Measurements from ENCODE around the gene TOB1.

TOB1 gene

DNA sequence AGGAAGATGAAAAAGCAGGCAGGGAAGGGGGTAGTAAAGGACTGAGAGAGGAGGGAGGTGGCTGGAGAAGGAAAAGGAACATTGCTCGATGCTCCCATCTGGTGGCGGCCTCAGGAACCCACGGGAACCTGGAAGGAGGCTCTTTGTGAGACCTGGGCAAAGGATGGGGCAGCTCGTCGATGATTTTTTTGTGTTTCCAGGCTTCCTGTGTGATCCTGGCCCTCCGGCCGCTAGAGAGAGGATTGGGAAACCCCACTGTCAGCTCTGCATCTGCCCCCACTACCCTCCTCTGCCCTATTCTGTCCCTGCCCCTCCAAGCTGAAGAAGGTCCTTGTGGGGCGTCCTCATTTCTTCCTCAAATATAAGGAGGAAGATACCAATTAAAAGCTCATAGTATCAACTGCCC, 24.2 kb downstream of the TOB1 start:
- Histone ChIP-seq H4K20me1 (ENCODE audit: low read depth, low read length) (no peaks in the 10 kb centered on the region), H3K79me2 (ENCODE audit: insufficient read depth, low read length) (no peaks in the 10 kb centered on the region), H3K27ac (ENCODE audit: low read depth, low read length) (no peak overlapping the region), H3K4me3 (ENCODE audit: insufficient read depth, low read length, poor library complexity, severe bottlenecking) (no peak overlapping the region), H3F3A (ENCODE audit: insufficient read depth) (no peaks in the 10 kb centered on the region), H3K36me3 (ENCODE audit: low read length) (no peaks in the 10 kb centered on the region), H3K9me3 (ENCODE audit: insufficient read depth, low read length) (no peaks in the 10 kb centered on the region), H3K4me2 (ENCODE audit: low read depth, low read length, poor library complexity, severe bottlenecking) (no peak overlapping the region), H3K9ac (ENCODE audit: low read length) (no peak overlapping the region), H2AFZ (ENCODE audit: low read depth, low read length, severe bottlenecking) (no peak overlapping the region), H3K27me3 (ENCODE audit: low read length) (no peaks in the 10 kb centered on the region), H3K9me2 (replicated peaks; ENCODE audit: insufficient read depth, low read length) (no peaks in the 10 kb centered on the region)
- TF ChIP-seq, protein P1, sequence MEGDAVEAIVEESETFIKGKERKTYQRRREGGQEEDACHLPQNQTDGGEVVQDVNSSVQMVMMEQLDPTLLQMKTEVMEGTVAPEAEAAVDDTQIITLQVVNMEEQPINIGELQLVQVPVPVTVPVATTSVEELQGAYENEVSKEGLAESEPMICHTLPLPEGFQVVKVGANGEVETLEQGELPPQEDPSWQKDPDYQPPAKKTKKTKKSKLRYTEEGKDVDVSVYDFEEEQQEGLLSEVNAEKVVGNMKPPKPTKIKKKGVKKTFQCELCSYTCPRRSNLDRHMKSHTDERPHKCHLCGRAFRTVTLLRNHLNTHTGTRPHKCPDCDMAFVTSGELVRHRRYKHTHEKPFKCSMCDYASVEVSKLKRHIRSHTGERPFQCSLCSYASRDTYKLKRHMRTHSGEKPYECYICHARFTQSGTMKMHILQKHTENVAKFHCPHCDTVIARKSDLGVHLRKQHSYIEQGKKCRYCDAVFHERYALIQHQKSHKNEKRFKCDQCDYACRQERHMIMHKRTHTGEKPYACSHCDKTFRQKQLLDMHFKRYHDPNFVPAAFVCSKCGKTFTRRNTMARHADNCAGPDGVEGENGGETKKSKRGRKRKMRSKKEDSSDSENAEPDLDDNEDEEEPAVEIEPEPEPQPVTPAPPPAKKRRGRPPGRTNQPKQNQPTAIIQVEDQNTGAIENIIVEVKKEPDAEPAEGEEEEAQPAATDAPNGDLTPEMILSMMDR (IDR thresholded peaks at IDR 0.05; ENCODE audit: insufficient read depth, low read length, poor library complexity, severe bottlenecking) = peak; percentile 49
- TF ChIP-seq EZH2phosphoT487 (conservative IDR thresholded peaks at IDR 0.05; ENCODE audit: low read length) = no peak

DNA sequence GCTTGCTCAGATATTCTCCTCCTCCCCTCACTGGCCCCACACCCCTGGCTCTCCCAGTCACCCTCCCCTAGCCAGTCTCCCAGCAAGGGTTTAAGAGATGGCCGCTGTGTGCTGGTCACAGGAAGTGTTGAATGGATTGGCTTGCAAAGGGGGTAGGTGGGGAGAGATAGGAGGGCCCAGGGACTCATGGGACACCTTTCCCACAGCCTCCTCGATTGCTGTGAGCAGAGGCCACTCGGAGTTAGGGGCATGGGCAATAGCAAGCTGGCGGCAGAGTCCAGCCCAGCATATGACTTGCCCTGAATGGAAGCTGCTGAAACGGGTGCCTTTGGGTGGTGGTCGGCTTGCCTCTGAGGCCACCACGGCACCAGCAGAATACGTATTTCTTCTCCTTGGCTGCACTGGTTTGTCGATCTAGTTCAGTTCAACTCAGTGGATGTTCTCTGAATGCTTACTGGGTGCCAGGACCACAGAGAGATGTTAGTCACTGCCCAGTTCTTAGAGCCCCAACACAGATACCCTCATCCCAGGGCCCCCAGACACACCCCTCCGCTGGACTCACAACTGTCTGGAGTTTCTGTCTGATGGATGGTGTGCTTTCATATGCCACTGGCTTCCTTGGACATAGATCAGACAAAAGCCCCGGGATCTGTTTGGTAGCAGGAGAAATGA, 24.7 kb downstream of the TOB1 start:
- H3K79me2 ChIP-seq (ENCODE audit: insufficient read depth, low read length) = no peaks in the 10 kb centered on the region
- no peak overlapping the region for H3K27ac ChIP-seq (ENCODE audit: low read depth, low read length)
- no peak overlapping the region for H3K4me2 ChIP-seq (ENCODE audit: low read depth, low read length, poor library complexity, severe bottlenecking)
- no peaks in the 10 kb centered on the region for H3F3A ChIP-seq (ENCODE audit: insufficient read depth)
- H3K4me3 ChIP-seq (ENCODE audit: insufficient read depth, low read length, poor library complexity, severe bottlenecking) = no peak overlapping the region
- H3K9me2 ChIP-seq (replicated peaks; ENCODE audit: insufficient read depth, low read length) = no peaks in the 10 kb centered on the region
- TF ChIP-seq EZH2phosphoT487 (conservative IDR thresholded peaks at IDR 0.05; ENCODE audit: low read length) = no peak
- TF ChIP-seq, protein P1 (IDR thresholded peaks at IDR 0.05; ENCODE audit: insufficient read depth, low read length, poor library complexity, severe bottlenecking) = no peak
- no peak overlapping the region for H2AFZ ChIP-seq (ENCODE audit: low read depth, low read length, severe bottlenecking)
- no peaks in the 10 kb centered on the region for H3K36me3 ChIP-seq (ENCODE audit: low read length)
- no peaks in the 10 kb centered on the region for H4K20me1 ChIP-seq (ENCODE audit: low read depth, low read length)
- no peaks in the 10 kb centered on the region for H3K27me3 ChIP-seq (ENCODE audit: low read length)
- no peak overlapping the region for H3K9ac ChIP-seq (ENCODE audit: low read length)
- no peaks in the 10 kb centered on the region for H3K9me3 ChIP-seq (ENCODE audit: insufficient read depth, low read length)

DNA sequence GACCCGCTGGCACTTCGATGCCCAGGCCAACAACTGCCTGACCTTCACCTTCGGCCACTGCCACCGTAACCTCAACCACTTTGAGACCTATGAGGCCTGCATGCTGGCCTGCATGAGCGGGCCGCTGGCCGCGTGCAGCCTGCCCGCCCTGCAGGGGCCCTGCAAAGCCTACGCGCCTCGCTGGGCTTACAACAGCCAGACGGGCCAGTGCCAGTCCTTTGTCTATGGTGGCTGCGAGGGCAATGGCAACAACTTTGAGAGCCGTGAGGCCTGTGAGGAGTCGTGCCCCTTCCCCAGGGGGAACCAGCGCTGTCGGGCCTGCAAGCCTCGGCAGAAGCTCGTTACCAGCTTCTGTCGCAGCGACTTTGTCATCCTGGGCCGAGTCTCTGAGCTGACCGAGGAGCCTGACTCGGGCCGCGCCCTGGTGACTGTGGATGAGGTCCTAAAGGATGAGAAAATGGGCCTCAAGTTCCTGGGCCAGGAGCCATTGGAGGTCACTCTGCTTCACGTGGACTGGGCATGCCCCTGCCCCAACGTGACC, 25.8 kb downstream of the TOB1 start:
- TF ChIP-seq EZH2phosphoT487 (conservative IDR thresholded peaks at IDR 0.05; ENCODE audit: low read length) = no peak
- TF ChIP-seq, protein P1 (IDR thresholded peaks at IDR 0.05; ENCODE audit: insufficient read depth, low read length, poor library complexity, severe bottlenecking) = no peak
- no peaks in the 10 kb centered on the region for H3K9me2 ChIP-seq (replicated peaks; ENCODE audit: insufficient read depth, low read length)
- H4K20me1 ChIP-seq (ENCODE audit: low read depth, low read length) = no peaks in the 10 kb centered on the region
- no peaks in the 10 kb centered on the region for H3K9me3 ChIP-seq (ENCODE audit: insufficient read depth, low read length)
- H3K79me2 ChIP-seq (ENCODE audit: insufficient read depth, low read length) = no peaks in the 10 kb centered on the region
- no peaks in the 10 kb centered on the region for H3F3A ChIP-seq (ENCODE audit: insufficient read depth)
- H3K36me3 ChIP-seq (ENCODE audit: low read length) = no peaks in the 10 kb centered on the region
- H3K27ac ChIP-seq (ENCODE audit: low read depth, low read length) = no peak overlapping the region
- H3K9ac ChIP-seq (ENCODE audit: low read length) = no peak overlapping the region
- no peak overlapping the region for H2AFZ ChIP-seq (ENCODE audit: low read depth, low read length, severe bottlenecking)
- no peak overlapping the region for H3K4me2 ChIP-seq (ENCODE audit: low read depth, low read length, poor library complexity, severe bottlenecking)
- H3K4me3 ChIP-seq (ENCODE audit: insufficient read depth, low read length, poor library complexity, severe bottlenecking) = no peak overlapping the region
- no peaks in the 10 kb centered on the region for H3K27me3 ChIP-seq (ENCODE audit: low read length)

Measured in SU-DHL-6 (cell line).